ENCODE results near the gene DDX17.

DNA sequence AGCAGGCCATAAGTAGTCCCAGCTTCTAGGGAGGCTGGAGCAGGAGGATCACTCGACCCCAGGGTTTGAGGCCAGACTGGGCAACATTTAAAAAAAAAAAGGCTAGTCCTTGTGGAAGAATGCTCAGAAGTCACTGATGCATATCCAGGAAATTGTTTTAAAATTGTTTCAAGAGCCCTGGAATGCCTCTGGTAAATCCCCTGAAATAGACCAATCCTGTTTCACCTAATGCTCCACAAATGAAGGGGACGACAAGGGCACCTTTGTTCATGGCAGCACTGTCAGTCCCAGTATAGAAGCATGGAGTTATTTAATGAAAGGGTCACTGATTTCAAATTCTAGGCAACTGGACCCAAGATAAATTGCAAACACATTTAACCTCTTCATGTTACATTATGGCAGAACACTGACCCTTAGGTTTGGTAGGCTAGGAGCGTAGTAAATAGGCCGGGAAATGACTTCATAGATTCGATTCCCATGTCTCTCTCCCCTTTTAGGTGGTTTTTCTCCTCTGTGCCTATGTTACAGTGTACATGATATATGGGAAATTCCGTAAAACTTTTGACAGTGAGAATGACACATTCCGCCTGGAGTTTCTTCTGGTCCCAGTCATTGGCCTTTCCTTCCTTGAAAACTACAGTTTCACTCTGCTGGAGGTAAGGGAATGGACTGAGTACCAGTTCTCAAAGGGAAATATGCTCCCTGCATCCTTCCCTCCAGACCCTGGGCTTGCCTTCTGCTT is 26.8 kb downstream of the DDX17 start:
- no peak for TF ChIP-seq POLR2A (IDR thresholded peaks at IDR 0.05; ENCODE audit: low read length)
- no peak for TF ChIP-seq GATA1 (IDR thresholded peaks at IDR 0.05; ENCODE audit: low read depth, low read length)
